ENCODE data around the gene SHISA7.
A peak's percentile ranks its signal among the peaks of the same experiment; 100 is the strongest.

Gene SHISA7

GRCh38 chr19:55486971-55487923 is 44.1 kb upstream of the SHISA7 start:
- ATAC-seq: peak; percentile 68

DNA sequence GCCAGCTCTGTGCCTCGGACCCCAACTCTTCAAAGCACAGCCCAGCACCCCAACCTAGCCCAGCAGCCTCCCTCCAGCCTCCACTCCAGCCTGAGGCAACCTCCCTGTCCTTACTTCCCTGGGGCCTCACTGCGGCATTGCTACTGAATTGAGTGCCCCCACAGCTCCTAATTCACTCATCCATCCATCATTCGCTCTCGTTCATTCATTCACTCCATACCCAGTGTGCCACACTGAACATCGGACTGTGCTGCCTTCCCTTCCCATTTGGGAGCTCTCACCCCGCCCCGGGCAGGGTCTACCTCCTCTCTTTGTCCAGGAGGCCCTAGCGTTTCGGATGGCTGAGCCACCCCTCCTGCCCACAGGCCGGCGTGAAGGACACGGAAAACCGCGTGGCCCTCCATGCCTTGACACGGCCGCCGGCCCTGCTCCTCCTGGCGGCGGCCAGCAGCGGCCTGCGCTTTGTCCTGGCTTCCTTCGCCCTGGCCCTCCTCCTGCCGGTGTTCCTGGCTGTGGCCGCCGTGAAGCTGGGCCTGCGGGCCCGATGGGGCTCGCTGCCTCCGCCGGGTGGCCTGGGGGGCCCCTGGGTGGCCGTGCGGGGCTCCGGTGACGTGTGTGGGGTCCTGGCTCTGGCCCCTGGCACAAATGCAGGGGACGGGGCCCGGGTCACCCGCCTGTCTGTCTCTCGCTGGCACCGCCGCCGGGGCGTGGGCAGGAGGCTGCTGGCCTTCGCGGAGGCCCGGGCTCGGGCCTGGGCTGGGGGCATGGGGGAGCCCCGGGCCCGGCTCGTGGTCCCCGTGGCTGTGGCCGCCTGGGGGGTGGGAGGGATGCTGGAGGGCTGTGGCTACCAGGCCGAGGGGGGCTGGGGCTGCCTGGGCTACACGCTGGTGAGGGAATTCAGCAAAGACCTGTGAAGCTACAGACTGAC is 43.2 kb upstream of the SHISA7 start:
- peak; percentile 29 for ATAC-seq

More at GRCh38 chr19:55486971-55487923, 44.1 kb upstream of the SHISA7 start:
- TF ChIP-seq BACH2 (CRISPR knock-in tag; IDR thresholded peaks at IDR 0.05; ENCODE audit: borderline replicate concordance) (no peak), ESRRG (CRISPR knock-in tag; IDR thresholded peaks at IDR 0.05) (no peak), RARB (CRISPR knock-in tag; IDR thresholded peaks at IDR 0.05) (no peak), ARNTL (CRISPR knock-in tag; IDR thresholded peaks at IDR 0.05; ENCODE audit: borderline replicate concordance, low read depth) (no peak)
- TF ChIP-seq, protein P1, sequence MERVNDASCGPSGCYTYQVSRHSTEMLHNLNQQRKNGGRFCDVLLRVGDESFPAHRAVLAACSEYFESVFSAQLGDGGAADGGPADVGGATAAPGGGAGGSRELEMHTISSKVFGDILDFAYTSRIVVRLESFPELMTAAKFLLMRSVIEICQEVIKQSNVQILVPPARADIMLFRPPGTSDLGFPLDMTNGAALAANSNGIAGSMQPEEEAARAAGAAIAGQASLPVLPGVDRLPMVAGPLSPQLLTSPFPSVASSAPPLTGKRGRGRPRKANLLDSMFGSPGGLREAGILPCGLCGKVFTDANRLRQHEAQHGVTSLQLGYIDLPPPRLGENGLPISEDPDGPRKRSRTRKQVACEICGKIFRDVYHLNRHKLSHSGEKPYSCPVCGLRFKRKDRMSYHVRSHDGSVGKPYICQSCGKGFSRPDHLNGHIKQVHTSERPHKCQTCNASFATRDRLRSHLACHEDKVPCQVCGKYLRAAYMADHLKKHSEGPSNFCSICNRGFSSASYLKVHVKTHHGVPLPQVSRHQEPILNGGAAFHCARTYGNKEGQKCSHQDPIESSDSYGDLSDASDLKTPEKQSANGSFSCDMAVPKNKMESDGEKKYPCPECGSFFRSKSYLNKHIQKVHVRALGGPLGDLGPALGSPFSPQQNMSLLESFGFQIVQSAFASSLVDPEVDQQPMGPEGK (CRISPR knock-in tag; IDR thresholded peaks at IDR 0.05; ENCODE audit: borderline replicate concordance): 0 out of 2 replicates have a peak, but pooled peaks have one; percentile 34

GRCh38 chr19:55485439-55486011 is 42.4 kb upstream of the SHISA7 start:
- TF ChIP-seq, protein P1 (CRISPR knock-in tag; IDR thresholded peaks at IDR 0.05; ENCODE audit: borderline replicate concordance): 0 out of 2 replicates have a peak, but pooled peaks have one; percentile 28
- TF ChIP-seq, protein P2, sequence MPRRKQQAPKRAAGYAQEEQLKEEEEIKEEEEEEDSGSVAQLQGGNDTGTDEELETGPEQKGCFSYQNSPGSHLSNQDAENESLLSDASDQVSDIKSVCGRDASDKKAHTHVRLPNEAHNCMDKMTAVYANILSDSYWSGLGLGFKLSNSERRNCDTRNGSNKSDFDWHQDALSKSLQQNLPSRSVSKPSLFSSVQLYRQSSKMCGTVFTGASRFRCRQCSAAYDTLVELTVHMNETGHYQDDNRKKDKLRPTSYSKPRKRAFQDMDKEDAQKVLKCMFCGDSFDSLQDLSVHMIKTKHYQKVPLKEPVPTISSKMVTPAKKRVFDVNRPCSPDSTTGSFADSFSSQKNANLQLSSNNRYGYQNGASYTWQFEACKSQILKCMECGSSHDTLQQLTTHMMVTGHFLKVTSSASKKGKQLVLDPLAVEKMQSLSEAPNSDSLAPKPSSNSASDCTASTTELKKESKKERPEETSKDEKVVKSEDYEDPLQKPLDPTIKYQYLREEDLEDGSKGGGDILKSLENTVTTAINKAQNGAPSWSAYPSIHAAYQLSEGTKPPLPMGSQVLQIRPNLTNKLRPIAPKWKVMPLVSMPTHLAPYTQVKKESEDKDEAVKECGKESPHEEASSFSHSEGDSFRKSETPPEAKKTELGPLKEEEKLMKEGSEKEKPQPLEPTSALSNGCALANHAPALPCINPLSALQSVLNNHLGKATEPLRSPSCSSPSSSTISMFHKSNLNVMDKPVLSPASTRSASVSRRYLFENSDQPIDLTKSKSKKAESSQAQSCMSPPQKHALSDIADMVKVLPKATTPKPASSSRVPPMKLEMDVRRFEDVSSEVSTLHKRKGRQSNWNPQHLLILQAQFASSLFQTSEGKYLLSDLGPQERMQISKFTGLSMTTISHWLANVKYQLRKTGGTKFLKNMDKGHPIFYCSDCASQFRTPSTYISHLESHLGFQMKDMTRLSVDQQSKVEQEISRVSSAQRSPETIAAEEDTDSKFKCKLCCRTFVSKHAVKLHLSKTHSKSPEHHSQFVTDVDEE (CRISPR knock-in tag; IDR thresholded peaks at IDR 0.05): no peak
- ATAC-seq: no peak

More for the DNA sequence above, 43.2 kb upstream of the SHISA7 start:
- TF ChIP-seq ISL1 (CRISPR knock-in tag; IDR thresholded peaks at IDR 0.05): no peak
- TF ChIP-seq ZFP3 (CRISPR knock-in tag; IDR thresholded peaks at IDR 0.05): no peak
- no peak for TF ChIP-seq BACH2 (CRISPR knock-in tag; IDR thresholded peaks at IDR 0.05; ENCODE audit: borderline replicate concordance)
- no peak for TF ChIP-seq ZNF70 (CRISPR knock-in tag; IDR thresholded peaks at IDR 0.05)
- no peak for TF ChIP-seq ESRRG (CRISPR knock-in tag; IDR thresholded peaks at IDR 0.05)
- TF ChIP-seq PPARA (CRISPR knock-in tag; IDR thresholded peaks at IDR 0.05; ENCODE audit: borderline replicate concordance): no peak
- no peak for TF ChIP-seq SNAI2 (CRISPR knock-in tag; IDR thresholded peaks at IDR 0.05)
- TF ChIP-seq CREB5 (CRISPR knock-in tag; IDR thresholded peaks at IDR 0.05; ENCODE audit: low read depth): no peak
- TF ChIP-seq, protein P3, sequence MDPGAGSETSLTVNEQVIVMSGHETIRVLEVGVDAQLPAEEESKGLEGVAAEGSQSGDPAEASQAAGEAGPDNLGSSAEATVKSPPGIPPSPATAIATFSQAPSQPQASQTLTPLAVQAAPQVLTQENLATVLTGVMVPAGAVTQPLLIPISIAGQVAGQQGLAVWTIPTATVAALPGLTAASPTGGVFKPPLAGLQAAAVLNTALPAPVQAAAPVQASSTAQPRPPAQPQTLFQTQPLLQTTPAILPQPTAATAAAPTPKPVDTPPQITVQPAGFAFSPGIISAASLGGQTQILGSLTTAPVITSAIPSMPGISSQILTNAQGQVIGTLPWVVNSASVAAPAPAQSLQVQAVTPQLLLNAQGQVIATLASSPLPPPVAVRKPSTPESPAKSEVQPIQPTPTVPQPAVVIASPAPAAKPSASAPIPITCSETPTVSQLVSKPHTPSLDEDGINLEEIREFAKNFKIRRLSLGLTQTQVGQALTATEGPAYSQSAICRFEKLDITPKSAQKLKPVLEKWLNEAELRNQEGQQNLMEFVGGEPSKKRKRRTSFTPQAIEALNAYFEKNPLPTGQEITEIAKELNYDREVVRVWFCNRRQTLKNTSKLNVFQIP (CRISPR knock-in tag; IDR thresholded peaks at IDR 0.05; ENCODE audit: borderline replicate concordance, low read depth): no peak
- no peak for TF ChIP-seq OSR1 (CRISPR knock-in tag; IDR thresholded peaks at IDR 0.05)
- TF ChIP-seq TCF4 (CRISPR knock-in tag; IDR thresholded peaks at IDR 0.05; ENCODE audit: borderline replicate concordance): no peak
- TF ChIP-seq GLIS3 (CRISPR knock-in tag; IDR thresholded peaks at IDR 0.05): no peak
- no peak for TF ChIP-seq ZFP30 (CRISPR knock-in tag; IDR thresholded peaks at IDR 0.05)
- TF ChIP-seq, protein P1 (CRISPR knock-in tag; IDR thresholded peaks at IDR 0.05; ENCODE audit: borderline replicate concordance): no peak
